NCI-H524 (cell line): ENCODE results near the gene NACC2.
"Not testable (repeated sequence)": the region's sequence is repeated elsewhere in the genome, so short reads cannot be mapped to it uniquely, and the experiment has no call there.

Source experiments
- DNase-seq, 2 experiments: peaks; one replicate each; lab custom pipeline; 2025; lab: John Stamatoyannopoulos, UW

The NACC2 gene

GRCh38 chr9:136080716-136081112 lies 14.4 kb downstream of the NACC2 start:
- no peak for DNase-seq

- DNase-seq: no peak
Observed at GRCh38 chr9:136079916-136080246, 15.2 kb downstream of the NACC2 start.

- peak in 1 of 2 experiments; percentile 76 for DNase-seq
Observed at GRCh38 chr9:136079211-136079915, 15.7 kb downstream of the NACC2 start.

- no peak for DNase-seq
Observed at GRCh38 chr9:136078498-136079011, 16.5 kb downstream of the NACC2 start.

- no peak for DNase-seq
Observed at GRCh38 chr9:136078024-136078423, 17.1 kb downstream of the NACC2 start.

GRCh38 chr9:136077491-136077890 lies 17.6 kb downstream of the NACC2 start:
- DNase-seq: no peak

GRCh38 chr9:136075881-136076678 lies 19.0 kb downstream of the NACC2 start:
- no peak for DNase-seq

GRCh38 chr9:136075134-136075841 lies 19.8 kb downstream of the NACC2 start:
- no peak for DNase-seq

- no peak for DNase-seq
Observed at GRCh38 chr9:136074706-136075105, 20.4 kb downstream of the NACC2 start.

- DNase-seq: no peak
Observed at GRCh38 chr9:136062657-136063439, 32.2 kb downstream of the NACC2 start.

- DNase-seq: not testable (repeated sequence)
Observed at GRCh38 chr9:136061916-136062315, 33.2 kb downstream of the NACC2 start.

- no peak for DNase-seq
Observed at GRCh38 chr9:136061405-136061804, 33.7 kb downstream of the NACC2 start.

GRCh38 chr9:136060671-136061371 lies 34.3 kb downstream of the NACC2 start:
- no peak for DNase-seq

- no peak for DNase-seq
Observed at GRCh38 chr9:136059851-136060670, 35.0 kb downstream of the NACC2 start.

- DNase-seq: no peak
Observed at GRCh38 chr9:136059321-136059791, 35.7 kb downstream of the NACC2 start.

- no peak for DNase-seq
Observed at GRCh38 chr9:136058801-136059302, 36.2 kb downstream of the NACC2 start.

GRCh38 chr9:136058084-136058483 lies 37.0 kb downstream of the NACC2 start:
- DNase-seq: no peak

- no peak for DNase-seq
Observed at GRCh38 chr9:136057236-136058081, 37.6 kb downstream of the NACC2 start.
